WTC11 (cell line): ENCODE data around the gene SEPSECS. TPM values are rescaled to one million over a fixed set of nuclear protein-coding genes. Genes with fewer than 3 reads are reported as not detected.

Experiments
- ATAC-seq: fragments of 200-7000 bp; cut with Tn5 transposase; 2 replicates; pipeline ENCODE4 v1.10.0; 2021; ENCODE audit warnings: mild to moderate bottlenecking, moderate library complexity
- CTCF ChIA-PET: fragments of 300-600 bp; sonication (Branson Sonifier 250); formaldehyde crosslinking; loops from one replicate; lab custom pipeline; 2021; ENCODE audit warnings: antibody characterized with exemption; lab: Charles Lee
- POLR2A ChIA-PET: fragments of 350-600 bp; sonication (Branson Sonifier 250); formaldehyde crosslinking; loops from one replicate; lab custom pipeline; 2021; ENCODE audit warnings: antibody characterized with exemption; lab: Charles Lee
- DNase-seq: peaks from one replicate; pipeline ENCODE4 v3.0.0; 2021; ENCODE audit warnings: low spot score
- H3K27ac Mint-ChIP-seq: 2 replicates; pipeline ENCODE4 v1.8.0; 2021; ENCODE audit warnings: mixed read lengths
- H3K27me3 Mint-ChIP-seq: 2 replicates; pipeline ENCODE4 v1.8.0; 2021; ENCODE audit warnings: low read depth, mild to moderate bottlenecking, moderate library complexity, mixed read lengths
- H3K36me3 Mint-ChIP-seq: 2 replicates; pipeline ENCODE4 v1.8.0; 2021; ENCODE audit warnings: mixed read lengths
- H3K4me1 Mint-ChIP-seq: 2 replicates; pipeline ENCODE4 v1.8.0; 2022; ENCODE audit warnings: mixed read lengths
- H3K4me3 Mint-ChIP-seq: 2 replicates; pipeline ENCODE4 v1.8.0; 2021; ENCODE audit warnings: mild to moderate bottlenecking, moderate library complexity, mixed read lengths
- H3K9me3 Mint-ChIP-seq: 2 replicates; pipeline ENCODE4 v1.8.0; 2021; ENCODE audit warnings: mixed read lengths
- ATF6 ChIP-seq: sonication (generic); formaldehyde crosslinking; IDR thresholded peaks from 2 replicates; pipeline ENCODE4 v1.8.1; 2023; ENCODE audit warnings: mild to moderate bottlenecking, missing genetic modification reagents
- CBFB ChIP-seq: sonication (generic); formaldehyde crosslinking; IDR thresholded peaks from 2 replicates; pipeline ENCODE4 v1.8.1; 2022; ENCODE audit warnings: mild to moderate bottlenecking, low read depth, missing genetic modification reagents
- CDX4 ChIP-seq: fragments of 250-450 bp; sonication (Bioruptor Pico); IDR thresholded peaks from 2 replicates; pipeline ENCODE4 v1.9.0; 2021; ENCODE audit warnings: moderate library complexity, mild to moderate bottlenecking, inconsistent platforms, borderline replicate concordance
- E2F5 ChIP-seq: sonication (generic); formaldehyde crosslinking; IDR thresholded peaks from 2 replicates; pipeline ENCODE4 v1.8.1; 2022; ENCODE audit warnings: mild to moderate bottlenecking, moderate library complexity, missing genetic modification reagents
- ESRRA ChIP-seq: sonication (generic); formaldehyde crosslinking; IDR thresholded peaks from 2 replicates; pipeline ENCODE4 v1.8.1; 2022; ENCODE audit warnings: mild to moderate bottlenecking, missing genetic modification reagents, borderline replicate concordance
- ETV6 ChIP-seq: sonication (generic); formaldehyde crosslinking; IDR thresholded peaks from 2 replicates; pipeline ENCODE4 v1.8.1; 2022; ENCODE audit warnings: mild to moderate bottlenecking, missing genetic modification reagents
- FOXK1 ChIP-seq: sonication (generic); formaldehyde crosslinking; IDR thresholded peaks from 2 replicates; pipeline ENCODE4 v1.8.0; 2022; ENCODE audit warnings: mild to moderate bottlenecking, moderate library complexity, missing genetic modification reagents
- NFE2L1 ChIP-seq: sonication (generic); formaldehyde crosslinking; IDR thresholded peaks from 2 replicates; pipeline ENCODE4 v1.8.1; 2023; ENCODE audit warnings: missing genetic modification reagents
- OVOL2 ChIP-seq: fragments of 250-450 bp; sonication (Bioruptor Pico); IDR thresholded peaks from 2 replicates; pipeline ENCODE4 v1.9.0; 2021; ENCODE audit warnings: mild to moderate bottlenecking, borderline replicate concordance
- USF1 ChIP-seq: sonication (generic); formaldehyde crosslinking; IDR thresholded peaks from 2 replicates; pipeline ENCODE4 v1.8.0; 2022; ENCODE audit warnings: mild to moderate bottlenecking, missing genetic modification reagents
- USF2 ChIP-seq: sonication (generic); formaldehyde crosslinking; IDR thresholded peaks from 2 replicates; pipeline ENCODE4 v1.8.1; 2023; ENCODE audit warnings: mild to moderate bottlenecking, missing genetic modification reagents, moderate library complexity
- ZBTB21 ChIP-seq: sonication (generic); formaldehyde crosslinking; IDR thresholded peaks from 2 replicates; pipeline ENCODE4 v1.8.1; 2023; ENCODE audit warnings: mild to moderate bottlenecking, missing genetic modification reagents, borderline replicate concordance
- ZBTB43 ChIP-seq: sonication (generic); formaldehyde crosslinking; IDR thresholded peaks from 2 replicates; pipeline ENCODE4 v1.8.1; 2023; ENCODE audit warnings: mild to moderate bottlenecking, missing genetic modification reagents
- ZNF121 ChIP-seq: sonication (generic); formaldehyde crosslinking; IDR thresholded peaks from 2 replicates; pipeline ENCODE4 v1.8.0; 2023; ENCODE audit warnings: missing genetic modification reagents
- ZNF219 ChIP-seq: sonication (generic); formaldehyde crosslinking; IDR thresholded peaks from 2 replicates; pipeline ENCODE4 v1.8.0; 2023; ENCODE audit warnings: missing genetic modification reagents, mild to moderate bottlenecking, borderline replicate concordance
- ZNF263 ChIP-seq: sonication (generic); formaldehyde crosslinking; IDR thresholded peaks from 2 replicates; pipeline ENCODE4 v1.8.1; 2022; ENCODE audit warnings: low read depth, mild to moderate bottlenecking, moderate library complexity, missing genetic modification reagents
- ZNF281 ChIP-seq: sonication (generic); formaldehyde crosslinking; IDR thresholded peaks from 2 replicates; pipeline ENCODE4 v1.8.0; 2023; ENCODE audit warnings: mild to moderate bottlenecking, missing genetic modification reagents
- ZNF416 ChIP-seq: fragments of 250-450 bp; sonication (Bioruptor Pico); IDR thresholded peaks from 2 replicates; pipeline ENCODE4 v1.9.0; 2021; ENCODE audit warnings: mild to moderate bottlenecking, inconsistent platforms
- total RNA-seq: library from RNA; stranded (reverse); gene quantifications from 3 replicates; pipeline ENCODE4 v1.2.3, GENCODE V29; 2021

SEPSECS gene
- total RNA-seq, 1 experiment from 2014 or later, result 6.2 TPM

- no peak for TF ChIP-seq ZBTB43
- TF ChIP-seq CDX4 (CRISPR knock-in tag), result no peak
- no peak for TF ChIP-seq CBFB
- no peak for TF ChIP-seq ATF6
Observed at GRCh38 chr4:25172961-25173915, 13.0 kb upstream of the SEPSECS start (continued).

- Mint-ChIP-seq H3K4me1 (no peaks in the 10 kb centered on the region), H3K4me3 (no peak overlapping the region), H3K36me3 (peaks cover 1% of the 10 kb centered on the region; the same call in 1 of the 2 replicates), H3K27ac (no peak overlapping the region), H3K27me3 (no peaks in the 10 kb centered on the region; the same call in 1 of the 2 replicates), H3K9me3 (peaks cover 5% of the 10 kb centered on the region; the same call in 1 of the 2 replicates)
- ChIA-PET POLR2A (no interaction called here), CTCF (interaction anchor here (1.1 kb wide), 1 partner anchor 141 kb away, joined by 5 read pairs; the partner anchor contains the start of gene ZCCHC4)
- ATAC-seq (no peak), DNase-seq (no peak)
- TF ChIP-seq ESRRA (CRISPR knock-in tag) (no peak), ZNF263 (CRISPR knock-in tag) (no peak), ETV6 (CRISPR knock-in tag) (no peak)
Observed at GRCh38 chr4:25171201-25171865, 11.1 kb upstream of the SEPSECS start.

- POLR2A ChIA-PET, result no interaction called here
- H3K27me3 Mint-ChIP-seq, result no peaks in the 10 kb centered on the region; the same call in 1 of the 2 replicates
- peaks cover 4% of the 10 kb centered on the region; the same call in 1 of the 2 replicates for H3K36me3 Mint-ChIP-seq
- CTCF ChIA-PET, result no interaction called here
- DNase-seq, result no peak
- H3K27ac Mint-ChIP-seq, result no peak overlapping the region
- TF ChIP-seq ZNF416 (CRISPR knock-in tag) (no peak), E2F5 (no peak), USF2 (CRISPR knock-in tag) (no peak), ZNF219 (CRISPR knock-in tag) (no peak), OVOL2 (no peak), ZNF121 (no peak), FOXK1 (CRISPR knock-in tag) (no peak), ZNF281 (CRISPR knock-in tag) (no peak), USF1 (no peak), NFE2L1 (CRISPR knock-in tag) (no peak), ZBTB21 (no peak)
- peaks cover 5% of the 10 kb centered on the region; the same call in 1 of the 2 replicates for H3K9me3 Mint-ChIP-seq
- no peak for ATAC-seq
- H3K4me3 Mint-ChIP-seq, result no peak overlapping the region
- no peaks in the 10 kb centered on the region for H3K4me1 Mint-ChIP-seq
Observed at GRCh38 chr4:25169446-25169845, 9.2 kb upstream of the SEPSECS start.
